PC-9 (cell line): ENCODE results near the gene NEUROG1. TPM values are rescaled to one million over a fixed set of nuclear protein-coding genes. Genes with fewer than 3 reads are reported as not detected.

ENCODE experiments used
- BruUV-seq: library from RNA; stranded (reverse); fragments of 400-500 nt; replicated peaks from 2 replicates; lab custom pipeline; 2021; lab: Mats Ljungman, UMichigan
- CTCF ChIA-PET: fragments of 300-600 bp; sonication (Branson Sonifier 250); formaldehyde crosslinking; loops from one replicate; lab custom pipeline; 2022; ENCODE audit warnings: antibody characterized with exemption; lab: Charles Lee
- POLR2A ChIA-PET: fragments of 300-600 bp; sonication (Branson Sonifier 250); formaldehyde crosslinking; loops from one replicate; lab custom pipeline; 2022; ENCODE audit warnings: antibody characterized with exemption; ENCODE audit not compliant: unreplicated experiment; lab: Charles Lee
- DNase-seq, 2 experiments: peaks; one replicate each; pipeline versions ENCODE4 v3.0.0 to v3.0.0-alpha.2; 2015 to 2022; ENCODE audit warnings: mixed read lengths in 1 of 2
- H2AFZ ChIP-seq: fragments of 200-600 bp; sonication (generic); 2 replicates; pipeline ENCODE4 v1.8.1; 2017; ENCODE audit warnings: antibody characterized with exemption
- H3F3A ChIP-seq: fragments of 200-600 bp; sonication (generic); 2 replicates; pipeline ENCODE4 v1.8.1; 2017; ENCODE audit warnings: antibody characterized with exemption, mild to moderate bottlenecking, low read depth; ENCODE audit not compliant: insufficient read depth
- H3K27ac ChIP-seq: fragments of 200-600 bp; sonication (generic); 2 replicates; pipeline ENCODE4 v1.6.1; 2016; ENCODE audit warnings: mixed run types
- H3K27me3 ChIP-seq: fragments of 200-600 bp; sonication (generic); 2 replicates; pipeline ENCODE4 v1.6.1; 2016; ENCODE audit warnings: low read depth, mixed run types; ENCODE audit not compliant: insufficient read depth
- H3K36me3 ChIP-seq: fragments of 200-600 bp; sonication (generic); 2 replicates; pipeline ENCODE4 v1.6.1; 2016; ENCODE audit warnings: low read depth, mixed run types
- H3K4me1 ChIP-seq: fragments of 200-600 bp; sonication (generic); replicated peaks from 2 replicates; pipeline ENCODE4 v1.6.1; 2016; ENCODE audit warnings: mixed run types; ENCODE audit not compliant: insufficient read depth
- H3K4me2 ChIP-seq: fragments of 200-600 bp; sonication (generic); 2 replicates; pipeline ENCODE4 v1.6.1; 2017; ENCODE audit warnings: mixed run types
- H3K4me3 ChIP-seq: fragments of 200-600 bp; sonication (generic); 2 replicates; pipeline ENCODE4 v1.6.1; 2016; ENCODE audit warnings: mixed run types
- H3K79me2 ChIP-seq: fragments of 200-600 bp; sonication (generic); 2 replicates; pipeline ENCODE4 v1.6.1; 2017; ENCODE audit warnings: low read depth, mixed run types
- H3K9me2 ChIP-seq: fragments of 200-600 bp; sonication (generic); 2 replicates; pipeline ENCODE4 v1.8.1; 2017; ENCODE audit warnings: mild to moderate bottlenecking; ENCODE audit not compliant: insufficient read depth
- H3K9me3 ChIP-seq: fragments of 200-600 bp; sonication (generic); 2 replicates; pipeline ENCODE4 v1.8.1; 2016; ENCODE audit warnings: low read depth; ENCODE audit not compliant: insufficient read depth
- H4K20me1 ChIP-seq: fragments of 200-600 bp; sonication (generic); 2 replicates; pipeline ENCODE4 v1.8.1; 2017; ENCODE audit not compliant: insufficient read depth
- EZH2 ChIP-seq: fragments of 200-600 bp; sonication (generic); IDR thresholded peaks from 2 replicates; pipeline ENCODE4 v1.8.0; 2017; ENCODE audit warnings: antibody characterized with exemption, low read depth
- intact Hi-C: fragments of 100-400 bp; cut with micrococcal nuclease; formaldehyde crosslinking; loops from one replicate; pipeline ENCODE4 v1.10.0; 2022; ENCODE audit not compliant: unreplicated experiment
- total RNA-seq: library from RNA; stranded (reverse); gene quantifications from 2 replicates; pipeline ENCODE4 v1.2.3, GENCODE V29; 2021
- TF ChIP-seq, protein P1 (sequence below): fragments of 200-600 bp; sonication (generic); conservative IDR thresholded peaks from 2 replicates; pipeline ENCODE4 v1.6.1; 2017; ENCODE audit warnings: mixed run types, antibody characterized with exemption, mild to moderate bottlenecking, moderate library complexity

Gene NEUROG1
- total RNA-seq, 1 experiment from 2014 or later, result not detected

DNA sequence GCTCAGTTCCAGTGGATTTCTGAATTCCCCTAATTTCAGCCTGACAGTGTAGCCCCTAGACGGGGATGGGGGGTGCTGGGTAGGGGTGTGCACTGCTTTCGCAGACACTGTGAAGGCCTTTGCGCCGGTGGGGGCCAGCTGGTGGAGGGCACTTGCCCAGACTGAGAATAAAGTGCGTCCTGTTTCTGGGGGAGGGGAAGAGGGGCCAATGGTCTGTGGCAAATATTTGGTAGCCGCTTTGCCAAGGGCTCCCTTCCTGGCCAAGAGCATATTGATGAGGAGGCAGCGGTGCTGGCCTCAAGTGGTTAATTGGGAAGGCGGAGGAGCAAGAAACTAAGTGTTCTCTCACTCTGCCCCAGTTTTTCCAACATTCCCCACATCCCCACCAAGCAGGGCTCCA lies 41.7 kb upstream of the NEUROG1 start:
- peaks cover 82% of the 10 kb centered on the region for H3K27me3 ChIP-seq
- no peak overlapping the region for H3K27ac ChIP-seq
- no peaks in the 10 kb centered on the region for H3K79me2 ChIP-seq
- H3K36me3 ChIP-seq, result no peaks in the 10 kb centered on the region
- no peaks in the 10 kb centered on the region for H4K20me1 ChIP-seq
- no peaks in the 10 kb centered on the region for H3K9me3 ChIP-seq
- ChIA-PET POLR2A (interaction anchor here (0.7 kb wide), 1 partner anchor 273 kb away, joined by 9 read pairs; no protein-coding TSS in a partner anchor), CTCF (interaction anchor here (0.6 kb wide), 2 partner anchors 306 to 527 kb away, joined by 3 read pairs; no protein-coding TSS in a partner anchor)
- H3K4me1 ChIP-seq, result no peaks in the 10 kb centered on the region
- TF ChIP-seq EZH2, result no peak
- TF ChIP-seq, protein P1, sequence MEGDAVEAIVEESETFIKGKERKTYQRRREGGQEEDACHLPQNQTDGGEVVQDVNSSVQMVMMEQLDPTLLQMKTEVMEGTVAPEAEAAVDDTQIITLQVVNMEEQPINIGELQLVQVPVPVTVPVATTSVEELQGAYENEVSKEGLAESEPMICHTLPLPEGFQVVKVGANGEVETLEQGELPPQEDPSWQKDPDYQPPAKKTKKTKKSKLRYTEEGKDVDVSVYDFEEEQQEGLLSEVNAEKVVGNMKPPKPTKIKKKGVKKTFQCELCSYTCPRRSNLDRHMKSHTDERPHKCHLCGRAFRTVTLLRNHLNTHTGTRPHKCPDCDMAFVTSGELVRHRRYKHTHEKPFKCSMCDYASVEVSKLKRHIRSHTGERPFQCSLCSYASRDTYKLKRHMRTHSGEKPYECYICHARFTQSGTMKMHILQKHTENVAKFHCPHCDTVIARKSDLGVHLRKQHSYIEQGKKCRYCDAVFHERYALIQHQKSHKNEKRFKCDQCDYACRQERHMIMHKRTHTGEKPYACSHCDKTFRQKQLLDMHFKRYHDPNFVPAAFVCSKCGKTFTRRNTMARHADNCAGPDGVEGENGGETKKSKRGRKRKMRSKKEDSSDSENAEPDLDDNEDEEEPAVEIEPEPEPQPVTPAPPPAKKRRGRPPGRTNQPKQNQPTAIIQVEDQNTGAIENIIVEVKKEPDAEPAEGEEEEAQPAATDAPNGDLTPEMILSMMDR, result no peak
- H3K4me2 ChIP-seq, result no peak overlapping the region
- no peak overlapping the region for H2AFZ ChIP-seq
- H3K4me3 ChIP-seq, result no peak overlapping the region
- intact Hi-C loops, result no loop called here
- no peaks in the 10 kb centered on the region for H3F3A ChIP-seq
- no TSS peak for BruUV-seq
- H3K9me2 ChIP-seq, result no peaks in the 10 kb centered on the region
- DNase-seq, result no peak

DNA sequence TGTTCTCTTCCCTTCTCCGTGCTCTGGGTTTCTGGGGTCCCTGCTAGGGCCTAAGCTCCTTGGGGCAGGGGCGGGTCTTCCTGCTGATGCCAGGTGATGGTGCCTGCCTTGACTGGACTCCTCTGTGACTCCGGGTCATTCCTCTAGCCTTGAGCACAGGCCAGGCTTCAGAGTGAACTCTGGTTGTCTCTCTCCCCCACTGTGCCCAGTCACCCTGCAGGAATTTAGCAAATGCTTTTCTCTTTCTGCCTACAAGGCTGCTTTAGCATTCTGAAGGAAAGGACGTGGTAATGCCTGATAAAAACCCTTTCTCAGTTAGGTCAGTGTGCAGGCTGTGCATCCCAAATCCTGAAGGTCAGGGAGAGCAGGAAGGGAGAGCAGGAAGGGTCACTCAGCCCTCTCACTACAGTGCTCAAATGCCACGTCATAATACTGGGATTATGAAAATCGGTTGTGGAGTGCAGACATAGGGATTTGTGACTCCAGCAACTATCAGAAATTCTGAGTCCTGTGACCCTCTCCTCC lies 40.4 kb upstream of the NEUROG1 start:
- TF ChIP-seq, protein P1, result no peak
- no peak for TF ChIP-seq EZH2
- no TSS peak for BruUV-seq
- H3K27me3 ChIP-seq, result peaks cover 78% of the 10 kb centered on the region
- intact Hi-C loops, result no loop called here
- H3K4me1 ChIP-seq, result no peaks in the 10 kb centered on the region
- H3F3A ChIP-seq, result no peaks in the 10 kb centered on the region
- H3K4me3 ChIP-seq, result no peak overlapping the region
- CTCF ChIA-PET, result no interaction called here
- no peaks in the 10 kb centered on the region for H4K20me1 ChIP-seq
- no peaks in the 10 kb centered on the region for H3K9me3 ChIP-seq
- no peak overlapping the region for H3K4me2 ChIP-seq
- no peak overlapping the region for H3K27ac ChIP-seq
- no peak for DNase-seq
- H2AFZ ChIP-seq, result no peak overlapping the region
- no peaks in the 10 kb centered on the region for H3K36me3 ChIP-seq
- POLR2A ChIA-PET, result no interaction called here
- no peaks in the 10 kb centered on the region for H3K9me2 ChIP-seq
- no peaks in the 10 kb centered on the region for H3K79me2 ChIP-seq

DNA sequence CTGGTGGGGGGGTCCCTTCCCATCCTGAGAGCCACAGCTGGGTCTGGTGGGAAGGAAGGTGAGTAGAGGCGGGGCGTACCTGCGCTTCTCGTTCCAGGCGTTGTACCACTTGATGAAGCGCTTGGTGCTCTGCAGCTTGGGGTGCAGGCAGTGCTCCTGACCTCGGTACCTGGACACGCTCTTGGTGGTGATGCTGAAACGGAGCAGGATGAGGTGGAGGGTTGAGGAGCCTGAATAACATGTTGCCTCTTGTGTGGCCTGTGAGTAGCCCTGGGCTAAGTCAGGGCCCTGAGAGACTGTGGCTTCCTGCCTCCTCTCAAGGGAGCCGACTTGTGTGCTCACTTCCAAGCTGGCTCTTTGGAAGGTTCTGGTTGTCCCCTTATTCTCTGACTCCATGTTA lies 38.7 kb upstream of the NEUROG1 start:
- CTCF ChIA-PET, result no interaction called here

More for the DNA sequence above, 38.7 kb upstream of the NEUROG1 start:
- Histone ChIP-seq H3K79me2 (no peaks in the 10 kb centered on the region), H3K36me3 (no peaks in the 10 kb centered on the region), H3K4me2 (no peak overlapping the region), H3K27ac (no peak overlapping the region), H3K4me1 (no peaks in the 10 kb centered on the region), H3K9me3 (no peaks in the 10 kb centered on the region), H4K20me1 (no peaks in the 10 kb centered on the region), H3K4me3 (no peak overlapping the region), H3K27me3 (peaks cover 72% of the 10 kb centered on the region), H3K9me2 (no peaks in the 10 kb centered on the region), H2AFZ (no peak overlapping the region), H3F3A (no peaks in the 10 kb centered on the region)
- TF ChIP-seq, protein P1, result no peak
- no peak for TF ChIP-seq EZH2
- POLR2A ChIA-PET, result no interaction called here
- intact Hi-C loops, result no loop called here
- DNase-seq, result no peak
- BruUV-seq, result no TSS peak
